OCI-M2 (cell line): ENCODE results near the gene CD300A.

ENCODE experiments used
- DNase-seq: peaks from one replicate; lab custom pipeline; 2025; ENCODE audit not compliant: unreplicated experiment; lab: John Stamatoyannopoulos, UW

The CD300A gene

GRCh38 chr17:74439691-74440567, 26.5 kb upstream of the CD300A start:
- DNase-seq = no peak

GRCh38 chr17:74441537-74441936, 24.9 kb upstream of the CD300A start:
- no peak for DNase-seq

GRCh38 chr17:74442291-74442669, 24.2 kb upstream of the CD300A start:
- no peak for DNase-seq

GRCh38 chr17:74442670-74443515, 23.5 kb upstream of the CD300A start:
- no peak for DNase-seq

GRCh38 chr17:74443516-74444296, 22.7 kb upstream of the CD300A start:
- DNase-seq = no peak

- no peak for DNase-seq
These were observed 22.0 kb upstream of the CD300A start for GRCh38 chr17:74444406-74444805.

- DNase-seq = no peak
These were observed 21.3 kb upstream of the CD300A start for GRCh38 chr17:74445158-74445557.

GRCh38 chr17:74446551-74447500, 19.6 kb upstream of the CD300A start:
- DNase-seq = no peak

- no peak for DNase-seq
These were observed 18.7 kb upstream of the CD300A start for GRCh38 chr17:74447628-74448159.

- DNase-seq = no peak
These were observed 17.7 kb upstream of the CD300A start for GRCh38 chr17:74448756-74449155.

GRCh38 chr17:74449306-74449705, 17.1 kb upstream of the CD300A start:
- DNase-seq = no peak

- no peak for DNase-seq
These were observed 16.7 kb upstream of the CD300A start for GRCh38 chr17:74449773-74450172.

GRCh38 chr17:74450231-74450630, 16.2 kb upstream of the CD300A start:
- no peak for DNase-seq

GRCh38 chr17:74450925-74451403, 15.5 kb upstream of the CD300A start:
- DNase-seq = no peak

GRCh38 chr17:74451557-74451956, 14.9 kb upstream of the CD300A start:
- no peak for DNase-seq

- no peak for DNase-seq
These were observed 14.2 kb upstream of the CD300A start for GRCh38 chr17:74452033-74452840.

GRCh38 chr17:74452841-74453661, 13.4 kb upstream of the CD300A start:
- no peak for DNase-seq

GRCh38 chr17:74453665-74454196, 12.7 kb upstream of the CD300A start:
- no peak for DNase-seq
